ENCODE results near the gene SLC46A1.
A peak's percentile ranks its signal among the peaks of the same experiment; 100 is the strongest.

The SLC46A1 gene

GRCh38 chr17:28404461-28404811 lies 1.6 kb downstream of the SLC46A1 start:
- DNase-seq (ENCODE audit: low read depth in 2 of 2): no peak

- no peak for DNase-seq (ENCODE audit: low read depth in 2 of 2)
Measured at GRCh38 chr17:28404007-28404406, 2.0 kb downstream of the SLC46A1 start.

DNA sequence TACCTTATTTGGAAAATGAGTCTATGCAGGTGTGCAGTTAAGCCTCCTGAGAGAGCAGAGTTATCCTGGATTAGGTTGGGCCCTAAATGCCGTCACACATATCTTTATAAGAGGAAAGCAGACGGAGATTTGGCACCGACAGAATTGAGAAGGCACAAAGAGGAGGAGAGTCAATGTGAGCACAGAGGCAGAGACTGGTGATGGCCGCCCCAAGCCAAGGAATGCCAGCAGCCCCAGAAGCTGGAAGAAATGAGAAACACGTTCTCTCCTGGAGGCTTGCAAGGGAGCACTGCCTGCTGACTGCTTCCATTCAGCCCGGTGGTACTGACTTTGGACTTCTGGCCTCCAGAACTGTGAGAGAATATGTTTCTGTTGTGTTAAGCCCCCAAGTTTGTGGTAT lies 3.2 kb downstream of the SLC46A1 start:
- no peak for DNase-seq (ENCODE audit: low read depth in 2 of 2)

- DNase-seq (ENCODE audit: low read depth in 2 of 2): no peak
Measured at GRCh38 chr17:28402224-28402630, 3.8 kb downstream of the SLC46A1 start.

DNA sequence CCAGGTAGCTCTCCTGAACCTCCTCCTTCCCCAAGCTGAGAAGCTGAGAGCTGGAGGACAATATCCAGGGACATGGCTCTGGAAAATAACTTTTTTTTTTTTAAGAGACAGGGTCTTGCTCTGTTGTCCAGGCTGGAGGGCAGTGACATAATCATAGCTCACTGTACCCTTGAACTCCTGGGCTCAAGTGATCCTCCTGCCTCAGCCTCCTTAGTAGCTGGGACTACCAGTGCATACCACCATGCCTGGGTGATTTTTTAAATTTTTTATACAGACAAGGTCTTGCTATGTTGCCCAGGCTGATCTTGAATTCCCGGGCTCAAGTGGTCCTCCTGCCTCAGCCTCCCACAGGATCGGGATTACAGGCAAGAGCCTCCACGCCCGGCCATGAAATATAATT lies 6.2 kb downstream of the SLC46A1 start:
- no peak for DNase-seq (ENCODE audit: low read depth in 2 of 2)

- no peak for DNase-seq (ENCODE audit: low read depth in 2 of 2)
Measured at GRCh38 chr17:28398280-28398981, 7.6 kb downstream of the SLC46A1 start.

GRCh38 chr17:28397687-28398279 lies 8.2 kb downstream of the SLC46A1 start:
- DNase-seq (ENCODE audit: low read depth in 2 of 2): no peak

DNA sequence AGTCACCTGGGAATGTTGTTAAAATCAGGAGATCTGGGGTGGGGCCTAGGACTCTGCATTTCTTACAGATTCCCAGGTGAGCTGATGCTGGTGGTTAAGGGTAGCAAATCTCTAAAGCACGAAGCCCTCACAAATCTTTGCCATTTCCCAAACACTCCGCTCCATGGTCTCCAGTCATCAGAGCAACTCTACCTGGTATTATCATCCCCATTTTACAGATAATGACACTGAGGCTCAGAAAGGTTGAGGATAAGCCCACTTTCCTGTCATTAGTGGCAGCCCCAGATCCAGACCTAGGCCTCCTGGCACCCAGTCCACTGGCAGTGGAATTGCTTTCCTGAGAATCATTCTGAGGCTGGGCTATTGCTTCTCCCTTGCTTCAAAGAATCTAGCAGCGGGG lies 8.7 kb downstream of the SLC46A1 start:
- no peak for DNase-seq (ENCODE audit: low read depth in 2 of 2)

DNA sequence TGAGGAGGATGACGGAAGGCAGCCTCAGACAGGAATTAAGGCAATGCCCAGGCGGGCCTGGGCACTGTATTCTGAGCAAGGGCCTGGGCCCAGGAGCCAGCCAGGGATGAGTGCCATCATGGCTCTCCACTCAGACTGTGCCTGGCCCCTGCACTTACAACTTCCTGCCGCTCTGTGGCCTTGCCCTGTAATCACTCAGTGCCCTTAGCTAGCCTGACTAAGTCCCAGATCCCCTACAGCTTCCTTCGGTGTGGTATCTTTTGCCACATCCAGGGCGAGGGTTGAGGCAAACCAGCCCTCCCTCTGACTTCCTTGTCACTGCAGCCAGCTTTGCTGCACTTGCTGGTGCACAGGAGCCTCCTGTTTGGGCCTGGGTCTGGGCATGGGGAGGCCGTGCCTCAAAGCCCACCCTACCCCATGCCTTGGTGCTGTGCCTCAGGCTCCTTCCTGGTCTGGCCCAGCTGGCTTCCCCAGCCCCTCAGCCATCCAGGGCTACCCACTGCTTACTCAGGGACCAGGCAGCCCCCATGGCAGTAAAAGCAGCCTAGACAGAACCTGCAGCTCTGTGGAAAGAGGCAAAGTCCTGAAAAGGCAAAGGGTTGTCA lies 9.3 kb downstream of the SLC46A1 start:
- no peak for DNase-seq (ENCODE audit: low read depth in 2 of 2)

GRCh38 chr17:28395968-28396367 lies 10.0 kb downstream of the SLC46A1 start:
- no peak for DNase-seq (ENCODE audit: low read depth in 2 of 2)

DNA sequence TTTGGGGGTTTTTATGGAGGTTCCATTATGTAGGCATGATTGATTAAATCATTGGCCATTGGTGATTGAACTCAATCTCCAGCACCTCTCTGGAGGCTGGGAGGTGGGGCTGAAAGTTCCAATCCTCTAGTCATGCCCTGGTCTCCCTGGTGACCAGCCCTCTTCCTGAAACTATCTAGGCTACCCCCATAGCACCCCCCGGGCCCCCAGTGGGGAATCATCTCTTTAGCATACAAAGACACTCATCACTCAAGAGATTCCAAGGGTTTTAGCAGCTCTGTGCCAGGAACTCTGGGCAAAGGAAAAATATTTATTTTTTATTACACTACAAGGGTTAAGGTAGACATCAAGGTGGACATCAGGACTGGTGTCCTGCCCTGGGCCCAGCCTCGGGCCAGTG lies 10.6 kb downstream of the SLC46A1 start:
- DNase-seq (ENCODE audit: low read depth in 2 of 2): no peak

DNA sequence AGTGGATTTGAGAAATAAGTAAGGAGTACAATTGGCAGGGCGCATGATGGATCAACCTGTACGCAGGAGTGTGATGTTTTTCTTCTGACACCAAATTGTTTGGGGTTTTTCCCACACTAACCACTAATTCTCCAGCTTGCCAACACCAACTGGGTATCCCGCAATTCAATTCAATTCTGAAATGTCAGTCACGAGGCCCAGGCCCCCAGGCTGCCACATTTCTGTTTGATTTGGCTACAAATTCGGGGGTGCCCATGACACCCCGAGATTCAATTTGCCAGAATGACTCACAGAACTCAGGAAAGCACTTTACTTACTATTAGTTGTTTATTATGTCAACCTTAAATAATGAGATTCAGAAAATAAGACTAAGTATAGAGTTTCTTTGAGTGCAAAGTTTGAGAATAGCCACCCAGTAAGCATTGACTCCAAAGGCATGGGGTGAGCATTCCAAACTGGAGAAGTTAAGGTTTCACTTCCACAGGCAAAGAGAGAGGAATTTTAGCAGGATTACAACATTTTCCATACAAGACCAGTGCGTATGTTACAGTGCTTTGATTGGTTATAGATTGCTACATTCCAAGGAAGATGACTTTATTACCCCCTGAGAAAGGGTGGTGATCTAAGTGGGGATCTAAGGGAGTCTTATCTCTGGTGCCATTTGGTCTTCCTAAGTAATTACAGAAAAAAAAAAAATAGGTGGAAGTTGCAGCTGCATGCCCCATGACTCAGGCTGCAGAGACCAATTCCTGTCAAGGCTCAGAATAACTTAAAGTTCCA lies 11.5 kb downstream of the SLC46A1 start:
- DNase-seq (ENCODE audit: low read depth in 2 of 2): no peak

GRCh38 chr17:28392491-28392890 lies 13.5 kb downstream of the SLC46A1 start:
- DNase-seq (ENCODE audit: low read depth in 2 of 2): no peak

DNA sequence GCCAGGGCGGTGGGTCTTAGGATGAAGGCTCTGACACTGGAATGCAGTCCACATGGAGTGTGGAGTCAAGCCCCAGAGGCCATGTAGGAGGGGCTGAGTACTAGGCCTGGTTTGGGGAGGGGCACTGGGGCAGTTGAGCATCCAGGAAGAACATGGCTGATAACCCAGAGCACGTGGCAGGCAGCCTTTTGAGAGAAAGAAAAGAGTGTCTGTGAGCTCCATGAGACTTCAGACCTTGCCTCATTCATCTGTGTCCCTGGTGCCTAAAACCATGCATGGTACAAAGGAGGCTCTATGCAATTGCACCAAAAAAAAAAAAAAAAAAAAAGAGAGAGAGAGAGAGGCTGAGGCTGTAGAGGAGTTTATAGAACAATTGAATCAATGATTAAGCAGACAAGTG lies 14.6 kb downstream of the SLC46A1 start:
- DNase-seq (ENCODE audit: low read depth in 2 of 2): no peak

- no peak for DNase-seq (ENCODE audit: low read depth in 2 of 2)
Measured at GRCh38 chr17:28390984-28391383, 15.0 kb downstream of the SLC46A1 start.

DNA sequence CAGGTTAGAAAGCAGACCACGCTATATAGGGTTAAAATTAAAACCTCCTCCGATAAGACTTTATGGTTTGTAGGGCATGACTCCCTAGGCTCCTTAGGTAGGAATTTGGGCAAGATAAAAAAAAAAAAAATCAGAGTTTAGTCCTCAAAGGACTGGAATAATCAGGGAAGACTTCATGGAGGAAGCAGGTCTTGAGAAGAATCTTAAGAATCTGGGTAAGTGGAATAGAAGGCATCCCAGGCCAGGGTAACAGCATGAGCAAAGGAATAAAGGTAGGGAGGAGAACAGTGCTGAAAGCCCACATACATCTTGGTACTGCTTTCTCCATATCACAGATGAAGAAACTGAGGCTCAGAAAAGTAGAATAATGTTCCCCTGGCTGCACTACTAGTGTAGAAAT lies 15.4 kb downstream of the SLC46A1 start:
- no peak for DNase-seq (ENCODE audit: low read depth in 2 of 2)

GRCh38 chr17:28390141-28390540 lies 15.9 kb downstream of the SLC46A1 start:
- no peak for DNase-seq (ENCODE audit: low read depth in 2 of 2)

- DNase-seq (ENCODE audit: low read depth in 2 of 2): no peak
Measured at GRCh38 chr17:28388106-28388505, 17.9 kb downstream of the SLC46A1 start.

DNA sequence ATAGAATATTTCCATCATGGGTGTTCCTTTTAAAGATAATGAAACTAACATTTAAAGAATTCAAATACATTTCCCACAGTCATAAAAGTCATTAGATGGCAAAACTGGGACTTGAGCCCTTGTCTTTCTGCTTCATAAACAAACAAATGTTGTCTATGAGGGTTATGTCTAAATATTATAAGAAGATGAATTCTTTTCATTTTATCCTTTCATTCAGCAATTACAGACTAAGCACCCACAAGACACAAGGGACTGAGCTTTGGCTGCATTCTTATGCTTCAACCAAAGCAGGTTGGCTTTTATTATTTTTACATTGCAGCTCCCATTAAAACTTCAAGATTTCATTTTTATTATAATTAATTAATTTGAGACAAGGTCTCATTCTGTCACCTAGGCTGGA lies 19.6 kb downstream of the SLC46A1 start:
- no peak for DNase-seq (ENCODE audit: low read depth in 2 of 2)

- peak in 1 of 2 donors; percentile 5 for DNase-seq (ENCODE audit: low read depth in 2 of 2)
Measured at GRCh38 chr17:28385406-28385805, 20.6 kb downstream of the SLC46A1 start.

- peak in 1 of 2 donors; percentile 13 for DNase-seq (ENCODE audit: low read depth in 2 of 2)
Measured at GRCh38 chr17:28385037-28385400, 21.0 kb downstream of the SLC46A1 start.

- peak; percentile 43 to 55 for DNase-seq (ENCODE audit: low read depth in 2 of 2)
Measured at GRCh38 chr17:28384281-28385036, 21.6 kb downstream of the SLC46A1 start.
